Thymus (tissue), 11 donors: ENCODE data around the gene OTUD1. TPM values are rescaled to one million over a fixed set of nuclear protein-coding genes. Genes with fewer than 3 reads are reported as not detected.

Source experiments
- DNase-seq, 9 donors: peaks; one replicate each; pipeline ENCODE4 v3.0.0-alpha.2; 2013; ENCODE audit warnings: low spot score in 9 of 9, low read depth in 6 of 9, missing footprints in 1 of 9
- H3K27ac ChIP-seq, 2 donors: one replicate each; pipeline ENCODE4 v1.5.1; 2013; ENCODE audit warnings: control low read depth in 1 of 2, low read depth in 1 of 2, low read length in 1 of 2, mild to moderate bottlenecking in 1 of 2, moderate library complexity in 1 of 2
- H3K27me3 ChIP-seq, 2 donors: one replicate each; pipeline ENCODE4 v1.5.1; 2013; ENCODE audit warnings: low read length in 1 of 2; ENCODE audit not compliant: control insufficient read depth in 2 of 2, insufficient read depth in 1 of 2
- H3K36me3 ChIP-seq, 2 donors: one replicate each; pipeline ENCODE4 v1.5.1; 2013; ENCODE audit warnings: low read length in 1 of 2, mild to moderate bottlenecking in 1 of 2, moderate library complexity in 1 of 2; ENCODE audit not compliant: control insufficient read depth in 2 of 2, insufficient read depth in 2 of 2
- H3K4me1 ChIP-seq, 2 donors: one replicate each; pipeline ENCODE4 v1.5.1; 2013; ENCODE audit warnings: low read length in 2 of 2; ENCODE audit not compliant: control insufficient read depth in 2 of 2, insufficient read depth in 2 of 2
- H3K4me3 ChIP-seq, 2 donors: one replicate each; pipeline ENCODE4 v1.5.1; 2013; ENCODE audit warnings: low read length in 2 of 2, control low read depth in 1 of 2, mild to moderate bottlenecking in 1 of 2
- H3K9me3 ChIP-seq, 2 donors: one replicate each; pipeline ENCODE4 v1.5.1; 2013; ENCODE audit warnings: low read length in 1 of 2, mild to moderate bottlenecking in 1 of 2; ENCODE audit not compliant: control insufficient read depth in 2 of 2, insufficient read depth in 1 of 2
- WGBS: extraction: QIAGEN DNeasy Blood & Tissue Kit; methylation state at CpG from one replicate; pipeline ENCODE4 v1.1.7; 2013; 5-methylcytosine and 5-hydroxymethylcytosine counted together
- polyA plus RNA-seq: library from polyadenylated mRNA; stranded (reverse); fragments of 200-250 nt; gene quantifications from one replicate; pipeline ENCODE4 v1.2.3, GENCODE V29; 2013
- total RNA-seq: library from RNA; stranded (reverse); fragments of 120-200 nt; gene quantifications from one replicate; pipeline ENCODE4 v1.2.4, GENCODE V29; 2013
- donor health status: healthy.

Gene OTUD1
- total and polyA plus RNA-seq, 2 donors = 3.8 to 15.0 TPM

- no peak for DNase-seq
- WGBS = 89% methylated on average over 1 of the region's 1 CpG
- Histone ChIP-seq H3K27me3 (no peaks in the 10 kb centered on the region), H3K4me1 (no peaks in the 10 kb centered on the region), H3K36me3 (no peaks in the 10 kb centered on the region), H3K9me3 (no peaks in the 10 kb centered on the region), H3K27ac (no peak overlapping the region), H3K4me3 (no peak overlapping the region)
Observed at GRCh38 chr10:23403278-23403677, 35.6 kb upstream of the OTUD1 start.

- Histone ChIP-seq H3K4me3 (no peak overlapping the region), H3K9me3 (no peaks in the 10 kb centered on the region), H3K27me3 (no peaks in the 10 kb centered on the region), H3K27ac (no peak overlapping the region), H3K4me1 (no peaks in the 10 kb centered on the region), H3K36me3 (no peaks in the 10 kb centered on the region)
- DNase-seq = no peak
- WGBS = 98% methylated on average over 3 of the region's 3 CpGs
Observed at GRCh38 chr10:23403719-23404118, 35.2 kb upstream of the OTUD1 start.

- 95% methylated on average over 5 of the region's 5 CpGs for WGBS
- H3K9me3 ChIP-seq = no peaks in the 10 kb centered on the region
- H3K27me3 ChIP-seq = no peaks in the 10 kb centered on the region
- no peaks in the 10 kb centered on the region for H3K36me3 ChIP-seq
- H3K4me3 ChIP-seq = no peak overlapping the region
- no peak overlapping the region for H3K27ac ChIP-seq
- H3K4me1 ChIP-seq = no peaks in the 10 kb centered on the region
- no peak for DNase-seq
Observed at GRCh38 chr10:23404461-23404980, 34.4 kb upstream of the OTUD1 start.

- no peak overlapping the region for H3K4me3 ChIP-seq
- H3K27ac ChIP-seq = no peak overlapping the region
- no peaks in the 10 kb centered on the region for H3K9me3 ChIP-seq
- H3K4me1 ChIP-seq = no peaks in the 10 kb centered on the region
- no peaks in the 10 kb centered on the region for H3K27me3 ChIP-seq
- WGBS = 97% methylated on average over 3 of the region's 3 CpGs
- H3K36me3 ChIP-seq = no peaks in the 10 kb centered on the region
- DNase-seq = no peak
Observed at GRCh38 chr10:23405540-23405939, 33.3 kb upstream of the OTUD1 start.

- Histone ChIP-seq H3K4me3 (no peak overlapping the region), H3K4me1 (no peaks in the 10 kb centered on the region), H3K9me3 (no peaks in the 10 kb centered on the region), H3K27ac (no peak overlapping the region), H3K27me3 (no peaks in the 10 kb centered on the region), H3K36me3 (no peaks in the 10 kb centered on the region)
- 75% methylated on average over 5 of the region's 5 CpGs for WGBS
- no peak for DNase-seq
Observed at GRCh38 chr10:23406409-23406808, 32.5 kb upstream of the OTUD1 start.

- no peak overlapping the region for H3K4me3 ChIP-seq
- whole genome bisulfite sequencing = 97% methylated on average over 8 of the region's 8 CpGs
- no peaks in the 10 kb centered on the region for H3K27me3 ChIP-seq
- no peak overlapping the region for H3K27ac ChIP-seq
- H3K9me3 ChIP-seq = no peaks in the 10 kb centered on the region
- no peaks in the 10 kb centered on the region for H3K36me3 ChIP-seq
- no peaks in the 10 kb centered on the region for H3K4me1 ChIP-seq
- no peak for DNase-seq
Observed at GRCh38 chr10:23408330-23408976, 30.4 kb upstream of the OTUD1 start.

- no peaks in the 10 kb centered on the region for H3K36me3 ChIP-seq
- no peak overlapping the region for H3K27ac ChIP-seq
- WGBS = 94% methylated on average over 2 of the region's 2 CpGs
- H3K9me3 ChIP-seq = no peaks in the 10 kb centered on the region
- no peaks in the 10 kb centered on the region for H3K4me1 ChIP-seq
- no peak for DNase-seq
- no peaks in the 10 kb centered on the region for H3K27me3 ChIP-seq
- H3K4me3 ChIP-seq = no peak overlapping the region
Observed at GRCh38 chr10:23412223-23412622, 26.7 kb upstream of the OTUD1 start.

GRCh38 chr10:23413629-23414089 is 25.2 kb upstream of the OTUD1 start:
- H3K36me3 ChIP-seq = no peaks in the 10 kb centered on the region
- H3K27me3 ChIP-seq = no peaks in the 10 kb centered on the region
- WGBS = 88% methylated on average over 5 of the region's 5 CpGs
- no peaks in the 10 kb centered on the region for H3K9me3 ChIP-seq
- DNase-seq = no peak
- H3K4me3 ChIP-seq = no peak overlapping the region
- H3K27ac ChIP-seq = no peak overlapping the region
- no peaks in the 10 kb centered on the region for H3K4me1 ChIP-seq

- no peaks in the 10 kb centered on the region for H3K27me3 ChIP-seq
- no peak overlapping the region for H3K4me3 ChIP-seq
- 94% methylated on average over 2 of the region's 2 CpGs for WGBS
- H3K9me3 ChIP-seq = no peaks in the 10 kb centered on the region
- H3K36me3 ChIP-seq = no peaks in the 10 kb centered on the region
- DNase-seq = no peak
- no peak overlapping the region for H3K27ac ChIP-seq
- H3K4me1 ChIP-seq = no peaks in the 10 kb centered on the region
Observed at GRCh38 chr10:23414658-23415057, 24.2 kb upstream of the OTUD1 start.
